ENCODE results near the gene DNA2. TPM values are rescaled to one million over a fixed set of nuclear protein-coding genes. Genes with fewer than 3 reads are reported as not detected.

DNA2 gene
- total RNA-seq, 2 donors from 2014 or later = 37.3 to 64.6 TPM

DNA sequence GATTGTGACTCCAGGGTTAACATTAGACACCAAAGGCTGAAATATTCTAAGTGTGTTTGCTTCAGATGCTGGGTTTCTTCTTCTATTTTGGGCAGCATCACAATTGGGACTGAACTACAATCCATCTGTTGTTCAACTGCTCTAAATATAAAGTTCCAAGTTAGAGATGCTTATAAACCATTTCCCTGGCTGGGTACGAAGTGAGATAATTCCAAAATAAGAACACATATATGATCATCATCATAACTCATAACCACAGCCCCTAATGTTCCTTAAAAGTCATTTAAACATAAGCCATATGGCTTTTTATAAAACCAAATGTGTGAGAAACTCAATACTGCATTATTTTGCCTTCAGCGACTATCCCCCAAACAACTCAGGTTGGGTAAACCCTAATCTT lies 28.8 kb downstream of the DNA2 start:
- H3K4me1 Mint-ChIP-seq = no peaks in the 10 kb centered on the region
- peaks cover 46% of the 10 kb centered on the region for H3K36me3 Mint-ChIP-seq (ENCODE audit: low read depth)
- 94 to 100% methylated on average over 2 of the region's 2 CpGs for WGBS, 2 experiments (ENCODE audit: insufficient coverage in 1 of 2, insufficient read length in 1 of 2)
- Histone ChIP-seq H3K4me1 (ENCODE audit: control insufficient read depth, insufficient read depth, low read length) (no peaks in the 10 kb centered on the region), H3K9me3 (ENCODE audit: control insufficient read depth, low read length) (no peaks in the 10 kb centered on the region), H3K36me3 (ENCODE audit: control insufficient read depth, insufficient read depth, low read length) (peaks cover 57% of the 10 kb centered on the region), H3K9ac (ENCODE audit: extremely low read depth, low read length, poor library complexity, severe bottlenecking) (no peak overlapping the region), H3K27ac (ENCODE audit: low read depth, low read length) (no peak overlapping the region), H3K4me3 (ENCODE audit: low read length) (no peak overlapping the region), H3K27me3 (ENCODE audit: control insufficient read depth, insufficient read depth, low read length, poor library complexity, severe bottlenecking) (no peaks in the 10 kb centered on the region)
- no peak for TF ChIP-seq CTCF (conservative IDR thresholded peaks at IDR 0.05)
- H3K4me3 Mint-ChIP-seq = no peak overlapping the region
- no peaks in the 10 kb centered on the region for H3K27me3 Mint-ChIP-seq (ENCODE audit: insufficient read depth)
- no peak for DNase-seq
- no peak overlapping the region for H3K27ac Mint-ChIP-seq
- no peaks in the 10 kb centered on the region for H3K9me3 Mint-ChIP-seq

DNA sequence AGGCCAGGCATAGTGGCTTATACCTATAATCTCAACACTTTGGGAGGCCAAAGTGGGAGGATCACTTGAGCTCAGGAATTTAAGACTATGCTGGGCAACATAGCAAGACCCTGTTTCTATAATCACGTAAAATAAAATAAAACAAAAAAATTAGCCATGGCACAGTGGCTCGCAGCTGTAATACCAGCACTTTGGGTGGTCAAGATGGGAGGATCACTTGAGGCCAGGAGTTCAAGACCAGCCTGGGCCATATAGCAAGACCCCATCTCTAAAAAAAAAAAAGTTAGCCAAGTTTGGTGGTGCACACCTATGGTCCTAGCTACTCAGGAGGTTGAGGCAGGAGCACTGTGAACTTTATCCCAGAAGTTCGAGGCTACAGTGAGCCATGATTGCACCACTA lies 30.9 kb downstream of the DNA2 start:
- Mint-ChIP-seq H3K9me3 (no peaks in the 10 kb centered on the region), H3K4me3 (no peak overlapping the region), H3K27ac (no peak overlapping the region), H3K27me3 (ENCODE audit: insufficient read depth) (no peaks in the 10 kb centered on the region), H3K4me1 (no peaks in the 10 kb centered on the region), H3K36me3 (ENCODE audit: low read depth) (peaks cover 52% of the 10 kb centered on the region)
- Histone ChIP-seq H3K36me3 (ENCODE audit: control insufficient read depth, insufficient read depth, low read length) (peaks cover 60% of the 10 kb centered on the region), H3K9me3 (ENCODE audit: control insufficient read depth, low read length) (no peaks in the 10 kb centered on the region), H3K27ac (ENCODE audit: low read depth, low read length) (no peak overlapping the region), H3K4me1 (ENCODE audit: control insufficient read depth, insufficient read depth, low read length) (no peaks in the 10 kb centered on the region), H3K4me3 (ENCODE audit: low read length) (no peak overlapping the region), H3K27me3 (ENCODE audit: control insufficient read depth, insufficient read depth, low read length, poor library complexity, severe bottlenecking) (no peaks in the 10 kb centered on the region), H3K9ac (ENCODE audit: extremely low read depth, low read length, poor library complexity, severe bottlenecking) (no peak overlapping the region)
- WGBS, 2 experiments (ENCODE audit: insufficient coverage in 1 of 2, insufficient read length in 1 of 2) = 80 to 93% methylated on average over 2 to 3 of the region's 3 CpGs
- TF ChIP-seq CTCF (conservative IDR thresholded peaks at IDR 0.05) = no peak
- DNase-seq = no peak

DNA sequence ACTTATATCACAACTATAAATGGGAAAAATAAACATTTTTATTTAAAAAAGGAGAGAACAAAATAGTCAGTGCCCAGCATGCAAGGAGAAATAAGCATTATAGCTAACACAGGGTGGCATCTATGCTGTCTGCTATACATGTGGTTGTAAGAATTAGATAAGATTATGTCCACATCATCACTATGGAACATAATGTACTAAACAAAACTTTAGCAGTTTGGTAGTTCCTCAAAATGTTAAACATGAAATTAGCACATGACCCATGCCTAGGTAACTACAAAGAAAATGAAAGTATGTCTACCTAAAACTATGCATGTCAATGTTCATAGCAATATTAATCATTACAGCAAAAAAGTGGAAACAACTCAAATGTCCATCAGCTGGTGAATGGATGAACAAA lies 36.0 kb downstream of the DNA2 start:
- no peak for DNase-seq
- H3K9ac ChIP-seq (ENCODE audit: extremely low read depth, low read length, poor library complexity, severe bottlenecking) = no peak overlapping the region
- Mint-ChIP-seq H3K4me1 (no peaks in the 10 kb centered on the region), H3K4me3 (no peak overlapping the region), H3K27me3 (ENCODE audit: insufficient read depth) (no peaks in the 10 kb centered on the region), H3K9me3 (no peaks in the 10 kb centered on the region), H3K27ac (no peak overlapping the region), H3K36me3 (ENCODE audit: low read depth) (peaks cover 66% of the 10 kb centered on the region)
- TF ChIP-seq CTCF (conservative IDR thresholded peaks at IDR 0.05) = no peak
- H3K27me3 ChIP-seq (ENCODE audit: control insufficient read depth, insufficient read depth, low read length, poor library complexity, severe bottlenecking) = no peaks in the 10 kb centered on the region
- H3K9me3 ChIP-seq (ENCODE audit: control insufficient read depth, low read length) = no peaks in the 10 kb centered on the region
- H3K27ac ChIP-seq (ENCODE audit: low read depth, low read length) = no peak overlapping the region
- no peaks in the 10 kb centered on the region for H3K4me1 ChIP-seq (ENCODE audit: control insufficient read depth, insufficient read depth, low read length)
- peaks cover 61% of the 10 kb centered on the region for H3K36me3 ChIP-seq (ENCODE audit: control insufficient read depth, insufficient read depth, low read length)
- no peak overlapping the region for H3K4me3 ChIP-seq (ENCODE audit: low read length)
